Neural cell (in vitro differentiated cells): ENCODE measurements around the gene AOX1. TPM values are rescaled to one million over a fixed set of nuclear protein-coding genes. Genes with fewer than 3 reads are reported as not detected.

Experiments
- H2AFZ ChIP-seq: fragments of 200-600, 300-800 bp; sonication (generic), shearing (Covaris generic); 2 replicates; pipeline ENCODE4 v1.6.0; 2014; ENCODE audit warnings: low read depth, mild to moderate bottlenecking, antibody characterized with exemption, low read length, moderate library complexity
- H3F3A ChIP-seq: fragments of 200-600 bp; shearing (Covaris generic); 2 replicates; pipeline ENCODE4 v1.6.1; 2016; ENCODE audit warnings: mild to moderate bottlenecking, moderate library complexity, mixed read lengths, antibody characterized with exemption, low read length; ENCODE audit not compliant: insufficient read depth, poor library complexity, severe bottlenecking
- H3K27ac ChIP-seq: fragments of 200-600, 300-800 bp; sonication (generic), shearing (Covaris generic); 2 replicates; pipeline ENCODE4 v1.5.1; 2014; ENCODE audit warnings: mild to moderate bottlenecking, low read length, moderate library complexity
- H3K27me3 ChIP-seq: fragments of 300-800, 200-600 bp; sonication (generic), shearing (Covaris generic); 2 replicates; pipeline ENCODE4 v1.6.0; 2014; ENCODE audit warnings: mild to moderate bottlenecking, low read depth, low read length, moderate library complexity; ENCODE audit not compliant: insufficient read depth
- H3K36me3 ChIP-seq: fragments of 300-800, 200-600 bp; sonication (generic), shearing (Covaris generic); 2 replicates; pipeline ENCODE4 v1.5.1; 2014; ENCODE audit warnings: mild to moderate bottlenecking, antibody characterized with exemption, low read length, moderate library complexity; ENCODE audit not compliant: insufficient read depth
- H3K4me2 ChIP-seq: fragments of 300-800, 200-600 bp; sonication (generic), shearing (Covaris generic); 2 replicates; pipeline ENCODE4 v1.6.0; 2014; ENCODE audit warnings: mild to moderate bottlenecking, low read length
- H3K4me3 ChIP-seq: fragments of 300-800, 200-600 bp; sonication (generic), shearing (Covaris generic); 2 replicates; pipeline ENCODE4 v1.5.1; 2014; ENCODE audit warnings: mild to moderate bottlenecking, low read length, moderate library complexity
- H3K79me2 ChIP-seq: fragments of 200-600 bp; shearing (Covaris generic); replicated peaks from 2 replicates; pipeline ENCODE4 v1.6.0; 2014; ENCODE audit warnings: mild to moderate bottlenecking, low read length, moderate library complexity; ENCODE audit not compliant: insufficient read depth
- H3K9ac ChIP-seq: fragments of 300-800, 200-600 bp; sonication (generic), shearing (Covaris generic); 2 replicates; pipeline ENCODE4 v1.6.1; 2016; ENCODE audit warnings: mild to moderate bottlenecking, low read length, mixed read lengths
- H3K9me2 ChIP-seq: fragments of 200-600 bp; shearing (Covaris generic); 2 replicates; pipeline ENCODE4 v1.6.1; 2016; ENCODE audit warnings: mild to moderate bottlenecking, low read length, mixed read lengths; ENCODE audit not compliant: insufficient read depth
- H3K9me3 ChIP-seq: fragments of 200-600, 300-800 bp; sonication (generic), shearing (Covaris generic); 2 replicates; pipeline ENCODE4 v1.6.1; 2016; ENCODE audit warnings: mild to moderate bottlenecking, mixed run types, low read length, moderate library complexity, mixed read lengths
- H4K20me1 ChIP-seq: fragments of 200-600 bp; shearing (Covaris generic); 2 replicates; pipeline ENCODE4 v1.6.1; 2016; ENCODE audit warnings: mild to moderate bottlenecking, mixed run types; ENCODE audit not compliant: insufficient read depth
- EP300 ChIP-seq: fragments of 450-650 bp; conservative IDR thresholded peaks from 2 replicates; pipeline ENCODE4 v1.6.1; 2014; ENCODE audit warnings: antibody characterized with exemption, mild to moderate bottlenecking, moderate library complexity; ENCODE audit not compliant: poor library complexity, severe bottlenecking
- EZH2 ChIP-seq: fragments of 200-600, 300-800 bp; shearing (Covaris generic), sonication (generic); IDR thresholded peaks from 2 replicates; pipeline ENCODE4 v1.6.1; 2014; ENCODE audit warnings: antibody characterized with exemption, low read length, borderline replicate concordance, mild to moderate bottlenecking; ENCODE audit not compliant: insufficient read depth, poor library complexity, severe bottlenecking
- MXI1 ChIP-seq: fragments of 450-650 bp; conservative IDR thresholded peaks from 2 replicates; pipeline ENCODE4 v1.6.1; 2014; ENCODE audit warnings: antibody characterized with exemption, mild to moderate bottlenecking; ENCODE audit not compliant: poor library complexity, severe bottlenecking
- POLR2AphosphoS5 ChIP-seq: IDR thresholded peaks from 2 replicates; pipeline ENCODE4 v1.6.1; 2012
- RAD21 ChIP-seq: fragments of 450-650 bp; conservative IDR thresholded peaks from 2 replicates; pipeline ENCODE4 v1.6.1; 2014; ENCODE audit warnings: antibody characterized with exemption, mild to moderate bottlenecking, moderate library complexity
- SMC3 ChIP-seq: fragments of 450-650 bp; conservative IDR thresholded peaks from 2 replicates; pipeline ENCODE4 v1.6.1; 2014; ENCODE audit warnings: antibody characterized with exemption, mild to moderate bottlenecking, moderate library complexity; ENCODE audit not compliant: poor library complexity
- TAF1 ChIP-seq: IDR thresholded peaks from 2 replicates; pipeline ENCODE4 v1.6.1; 2012; ENCODE audit warnings: low read depth
- polyA plus RNA-seq: library from polyadenylated mRNA; depleted of rRNA; stranded (reverse); fragments of >200 nt; gene quantifications from 2 replicates; pipeline ENCODE4 v1.2.3, GENCODE V29; 2014
- TF ChIP-seq, protein P1 (sequence below): fragments of 450-650 bp; IDR thresholded peaks from 2 replicates; pipeline ENCODE4 v1.5.1; 2014; ENCODE audit warnings: antibody characterized with exemption, mild to moderate bottlenecking, moderate library complexity; ENCODE audit not compliant: poor library complexity, severe bottlenecking
- TF ChIP-seq, protein P2 (sequence below): IDR thresholded peaks from 2 replicates; pipeline ENCODE4 v1.6.1; 2012; ENCODE audit warnings: borderline replicate concordance

AOX1 gene
- polyA plus RNA-seq, 1 donor from 2014 or later = not detected

DNA sequence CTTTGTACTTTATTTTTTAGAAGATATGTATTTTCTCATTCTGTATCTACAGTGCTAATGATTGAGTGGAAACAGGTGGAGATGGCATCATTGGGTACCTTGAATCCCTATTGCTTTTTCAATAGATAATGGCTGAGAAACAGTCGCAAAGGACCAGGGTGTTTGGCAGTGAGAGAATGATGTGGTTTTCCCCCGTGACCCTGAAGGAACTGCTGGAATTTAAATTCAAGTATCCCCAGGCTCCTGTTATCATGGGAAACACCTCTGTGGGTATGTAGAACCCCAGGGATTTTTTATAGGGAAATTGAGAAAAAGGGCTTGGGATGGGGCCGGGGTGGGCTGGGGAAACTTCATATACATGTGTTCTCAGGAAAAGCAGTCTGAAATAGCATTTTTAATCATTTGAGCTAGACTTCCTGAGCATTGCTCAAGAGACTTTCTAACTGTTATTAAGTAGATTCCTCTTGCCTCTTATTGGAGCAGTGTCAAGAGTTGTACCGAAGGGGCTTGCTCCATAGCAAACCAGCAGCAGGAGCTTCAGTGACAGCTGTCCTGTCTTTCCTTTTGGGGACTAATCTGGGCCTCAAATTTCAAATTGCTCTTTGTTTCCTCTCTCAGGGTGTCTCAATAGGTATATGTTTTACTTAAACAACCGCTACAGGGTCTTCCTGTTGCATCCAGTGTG is 18.9 kb downstream of the AOX1 start:
- no peaks in the 10 kb centered on the region for H3K9me3 ChIP-seq
- H3K9ac ChIP-seq = no peak overlapping the region
- H3K27me3 ChIP-seq = no peaks in the 10 kb centered on the region
- no peaks in the 10 kb centered on the region for H3K36me3 ChIP-seq
- no peaks in the 10 kb centered on the region for H3F3A ChIP-seq
- no peaks in the 10 kb centered on the region for H4K20me1 ChIP-seq
- no peak overlapping the region for H3K4me3 ChIP-seq
- no peak overlapping the region for H3K27ac ChIP-seq
- H2AFZ ChIP-seq = no peak overlapping the region
- TF ChIP-seq, protein P1, sequence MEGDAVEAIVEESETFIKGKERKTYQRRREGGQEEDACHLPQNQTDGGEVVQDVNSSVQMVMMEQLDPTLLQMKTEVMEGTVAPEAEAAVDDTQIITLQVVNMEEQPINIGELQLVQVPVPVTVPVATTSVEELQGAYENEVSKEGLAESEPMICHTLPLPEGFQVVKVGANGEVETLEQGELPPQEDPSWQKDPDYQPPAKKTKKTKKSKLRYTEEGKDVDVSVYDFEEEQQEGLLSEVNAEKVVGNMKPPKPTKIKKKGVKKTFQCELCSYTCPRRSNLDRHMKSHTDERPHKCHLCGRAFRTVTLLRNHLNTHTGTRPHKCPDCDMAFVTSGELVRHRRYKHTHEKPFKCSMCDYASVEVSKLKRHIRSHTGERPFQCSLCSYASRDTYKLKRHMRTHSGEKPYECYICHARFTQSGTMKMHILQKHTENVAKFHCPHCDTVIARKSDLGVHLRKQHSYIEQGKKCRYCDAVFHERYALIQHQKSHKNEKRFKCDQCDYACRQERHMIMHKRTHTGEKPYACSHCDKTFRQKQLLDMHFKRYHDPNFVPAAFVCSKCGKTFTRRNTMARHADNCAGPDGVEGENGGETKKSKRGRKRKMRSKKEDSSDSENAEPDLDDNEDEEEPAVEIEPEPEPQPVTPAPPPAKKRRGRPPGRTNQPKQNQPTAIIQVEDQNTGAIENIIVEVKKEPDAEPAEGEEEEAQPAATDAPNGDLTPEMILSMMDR = no peak
- no peak for TF ChIP-seq MXI1
- H3K4me2 ChIP-seq = no peak overlapping the region
- H3K9me2 ChIP-seq = no peaks in the 10 kb centered on the region
- H3K79me2 ChIP-seq = no peaks in the 10 kb centered on the region

DNA sequence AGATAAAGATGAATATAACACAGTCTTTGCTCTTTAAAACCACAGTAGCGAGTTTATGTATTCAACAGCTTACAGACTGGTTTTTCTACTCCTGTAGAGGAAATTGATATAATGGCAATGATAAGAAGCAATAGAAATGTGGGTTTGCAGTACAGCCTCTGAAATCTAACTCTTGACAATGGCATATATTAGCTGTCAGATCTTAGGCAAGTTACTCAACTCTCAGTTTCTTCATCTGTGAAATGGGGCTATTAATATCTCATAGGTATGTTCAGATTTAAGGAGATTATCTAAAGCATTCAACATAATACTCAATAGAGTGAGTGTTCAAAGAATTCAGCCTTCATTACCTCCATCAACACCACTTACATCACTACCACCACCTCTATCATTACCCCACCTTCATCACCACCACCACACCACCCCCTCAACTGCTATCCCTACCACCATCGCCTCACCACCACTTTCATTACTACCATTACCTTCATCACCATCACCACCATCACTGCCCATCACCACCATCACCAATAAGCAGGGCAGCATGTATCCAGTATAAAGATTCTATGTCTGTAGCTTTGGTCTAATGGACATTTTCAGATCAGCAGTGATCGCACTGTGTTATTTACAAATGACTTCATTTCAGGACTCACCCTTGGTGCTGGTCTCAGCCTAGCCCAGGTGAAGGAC is 22.7 kb downstream of the AOX1 start:
- H3K9me2 ChIP-seq = no peaks in the 10 kb centered on the region
- no peak overlapping the region for H3K4me3 ChIP-seq
- H3K79me2 ChIP-seq = no peaks in the 10 kb centered on the region
- H3K36me3 ChIP-seq = no peaks in the 10 kb centered on the region
- no peak overlapping the region for H3K27ac ChIP-seq
- no peaks in the 10 kb centered on the region for H4K20me1 ChIP-seq
- H2AFZ ChIP-seq = no peak overlapping the region
- no peaks in the 10 kb centered on the region for H3K27me3 ChIP-seq
- H3K9ac ChIP-seq = no peak overlapping the region
- H3K4me2 ChIP-seq = no peak overlapping the region
- H3F3A ChIP-seq = no peaks in the 10 kb centered on the region
- TF ChIP-seq SMC3 (no peak), MXI1 (no peak), EZH2 (no peak), RAD21 (no peak), TAF1 (no peak)
- TF ChIP-seq, protein P1 = no peak
- no peaks in the 10 kb centered on the region for H3K9me3 ChIP-seq

DNA sequence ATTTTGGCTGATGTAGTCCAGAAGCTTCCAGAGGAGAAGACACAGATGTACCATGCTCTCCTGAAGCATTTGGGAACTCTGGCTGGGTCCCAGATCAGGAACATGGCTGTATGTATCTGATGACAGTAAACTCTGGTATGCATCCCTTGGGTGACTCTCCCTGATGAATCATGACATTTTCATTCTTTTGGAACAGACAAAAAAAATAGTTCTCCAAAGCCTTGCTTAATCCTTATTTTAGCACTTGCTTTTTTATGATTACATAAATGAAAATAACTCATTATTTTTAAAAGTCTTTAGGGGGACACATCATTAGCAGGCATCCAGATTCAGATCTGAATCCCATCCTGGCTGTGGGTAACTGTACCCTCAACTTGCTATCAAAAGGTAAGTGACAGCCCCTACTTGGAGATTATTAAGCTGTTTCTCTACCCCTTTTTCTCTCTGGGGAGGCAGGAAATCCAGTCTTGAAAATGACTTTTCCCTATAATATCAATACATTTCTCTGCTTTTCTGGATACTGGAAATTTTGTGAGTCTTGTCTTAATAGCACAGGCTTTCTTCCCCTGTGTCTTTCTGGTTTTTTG is 23.3 kb downstream of the AOX1 start:
- H3K27me3 ChIP-seq = no peaks in the 10 kb centered on the region
- H3K4me2 ChIP-seq = no peak overlapping the region
- H3K9me2 ChIP-seq = no peaks in the 10 kb centered on the region
- H3K4me3 ChIP-seq = no peak overlapping the region
- no peaks in the 10 kb centered on the region for H3K36me3 ChIP-seq
- H3K9me3 ChIP-seq = no peaks in the 10 kb centered on the region
- no peaks in the 10 kb centered on the region for H3K79me2 ChIP-seq
- no peak for TF ChIP-seq EZH2
- TF ChIP-seq EP300 = no peak
- no peak for TF ChIP-seq RAD21
- no peak for TF ChIP-seq POLR2AphosphoS5
- TF ChIP-seq, protein P2, sequence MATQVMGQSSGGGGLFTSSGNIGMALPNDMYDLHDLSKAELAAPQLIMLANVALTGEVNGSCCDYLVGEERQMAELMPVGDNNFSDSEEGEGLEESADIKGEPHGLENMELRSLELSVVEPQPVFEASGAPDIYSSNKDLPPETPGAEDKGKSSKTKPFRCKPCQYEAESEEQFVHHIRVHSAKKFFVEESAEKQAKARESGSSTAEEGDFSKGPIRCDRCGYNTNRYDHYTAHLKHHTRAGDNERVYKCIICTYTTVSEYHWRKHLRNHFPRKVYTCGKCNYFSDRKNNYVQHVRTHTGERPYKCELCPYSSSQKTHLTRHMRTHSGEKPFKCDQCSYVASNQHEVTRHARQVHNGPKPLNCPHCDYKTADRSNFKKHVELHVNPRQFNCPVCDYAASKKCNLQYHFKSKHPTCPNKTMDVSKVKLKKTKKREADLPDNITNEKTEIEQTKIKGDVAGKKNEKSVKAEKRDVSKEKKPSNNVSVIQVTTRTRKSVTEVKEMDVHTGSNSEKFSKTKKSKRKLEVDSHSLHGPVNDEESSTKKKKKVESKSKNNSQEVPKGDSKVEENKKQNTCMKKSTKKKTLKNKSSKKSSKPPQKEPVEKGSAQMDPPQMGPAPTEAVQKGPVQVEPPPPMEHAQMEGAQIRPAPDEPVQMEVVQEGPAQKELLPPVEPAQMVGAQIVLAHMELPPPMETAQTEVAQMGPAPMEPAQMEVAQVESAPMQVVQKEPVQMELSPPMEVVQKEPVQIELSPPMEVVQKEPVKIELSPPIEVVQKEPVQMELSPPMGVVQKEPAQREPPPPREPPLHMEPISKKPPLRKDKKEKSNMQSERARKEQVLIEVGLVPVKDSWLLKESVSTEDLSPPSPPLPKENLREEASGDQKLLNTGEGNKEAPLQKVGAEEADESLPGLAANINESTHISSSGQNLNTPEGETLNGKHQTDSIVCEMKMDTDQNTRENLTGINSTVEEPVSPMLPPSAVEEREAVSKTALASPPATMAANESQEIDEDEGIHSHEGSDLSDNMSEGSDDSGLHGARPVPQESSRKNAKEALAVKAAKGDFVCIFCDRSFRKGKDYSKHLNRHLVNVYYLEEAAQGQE = no peak
- TF ChIP-seq SMC3 = no peak
- TF ChIP-seq TAF1 = no peak
- TF ChIP-seq, protein P1 = no peak
- no peak for TF ChIP-seq MXI1
- H3F3A ChIP-seq = no peaks in the 10 kb centered on the region
- H2AFZ ChIP-seq = no peak overlapping the region
- H3K9ac ChIP-seq = no peak overlapping the region
- H3K27ac ChIP-seq = no peak overlapping the region
- H4K20me1 ChIP-seq = no peaks in the 10 kb centered on the region
